ENCODE measurements around the gene RBFOX1. TPM values are rescaled to one million over a fixed set of nuclear protein-coding genes. Genes with fewer than 3 reads are reported as not detected.

The RBFOX1 gene
- total RNA-seq, 4 donors from 2014 or later: not detected

DNA sequence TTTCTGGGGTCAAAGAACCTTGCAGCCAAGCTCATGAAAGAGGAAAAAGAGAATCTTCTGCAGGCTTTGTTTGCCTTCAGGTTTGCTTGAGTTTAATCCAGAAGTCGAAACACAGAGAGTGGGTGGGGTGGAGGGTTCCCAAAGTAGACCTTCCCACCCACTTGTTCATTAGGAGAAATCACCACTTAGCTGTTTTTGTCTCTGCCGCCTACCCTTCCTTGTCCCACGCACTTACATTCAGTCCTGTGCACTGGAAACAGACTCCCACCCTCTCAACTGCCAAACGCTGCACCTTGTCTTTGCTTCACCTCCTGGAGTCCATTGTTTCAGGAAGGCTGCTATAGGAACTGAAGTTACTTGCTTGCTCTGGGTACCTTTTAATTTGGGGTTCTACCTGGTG lies 38.6 kb upstream of the RBFOX1 start:
- no peak for DNase-seq (ENCODE audit: extremely low spot score)
- 83% methylated on average over 4 of the region's 4 CpGs for WGBS
- H3K4me1 ChIP-seq: no peaks in the 10 kb centered on the region
- no peaks in the 10 kb centered on the region for H3K36me3 ChIP-seq
- no peak overlapping the region for H3K4me3 ChIP-seq
- H3K27me3 ChIP-seq: no peaks in the 10 kb centered on the region
- no peak for TF ChIP-seq POLR2AphosphoS5 (IDR thresholded peaks at IDR 0.05)
- TF ChIP-seq POLR2A (IDR thresholded peaks at IDR 0.05; ENCODE audit: low read depth): no peak
- TF ChIP-seq EP300 (IDR thresholded peaks at IDR 0.05): no peak
- TF ChIP-seq, protein P1, sequence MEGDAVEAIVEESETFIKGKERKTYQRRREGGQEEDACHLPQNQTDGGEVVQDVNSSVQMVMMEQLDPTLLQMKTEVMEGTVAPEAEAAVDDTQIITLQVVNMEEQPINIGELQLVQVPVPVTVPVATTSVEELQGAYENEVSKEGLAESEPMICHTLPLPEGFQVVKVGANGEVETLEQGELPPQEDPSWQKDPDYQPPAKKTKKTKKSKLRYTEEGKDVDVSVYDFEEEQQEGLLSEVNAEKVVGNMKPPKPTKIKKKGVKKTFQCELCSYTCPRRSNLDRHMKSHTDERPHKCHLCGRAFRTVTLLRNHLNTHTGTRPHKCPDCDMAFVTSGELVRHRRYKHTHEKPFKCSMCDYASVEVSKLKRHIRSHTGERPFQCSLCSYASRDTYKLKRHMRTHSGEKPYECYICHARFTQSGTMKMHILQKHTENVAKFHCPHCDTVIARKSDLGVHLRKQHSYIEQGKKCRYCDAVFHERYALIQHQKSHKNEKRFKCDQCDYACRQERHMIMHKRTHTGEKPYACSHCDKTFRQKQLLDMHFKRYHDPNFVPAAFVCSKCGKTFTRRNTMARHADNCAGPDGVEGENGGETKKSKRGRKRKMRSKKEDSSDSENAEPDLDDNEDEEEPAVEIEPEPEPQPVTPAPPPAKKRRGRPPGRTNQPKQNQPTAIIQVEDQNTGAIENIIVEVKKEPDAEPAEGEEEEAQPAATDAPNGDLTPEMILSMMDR (IDR thresholded peaks at IDR 0.05): no peak
- intact Hi-C loops (cut with DNase I): no loop called here
- H3K27ac ChIP-seq (replicated peaks in 1 of 4): no peak overlapping the region
- no peaks in the 10 kb centered on the region for H3K9me3 ChIP-seq

DNA sequence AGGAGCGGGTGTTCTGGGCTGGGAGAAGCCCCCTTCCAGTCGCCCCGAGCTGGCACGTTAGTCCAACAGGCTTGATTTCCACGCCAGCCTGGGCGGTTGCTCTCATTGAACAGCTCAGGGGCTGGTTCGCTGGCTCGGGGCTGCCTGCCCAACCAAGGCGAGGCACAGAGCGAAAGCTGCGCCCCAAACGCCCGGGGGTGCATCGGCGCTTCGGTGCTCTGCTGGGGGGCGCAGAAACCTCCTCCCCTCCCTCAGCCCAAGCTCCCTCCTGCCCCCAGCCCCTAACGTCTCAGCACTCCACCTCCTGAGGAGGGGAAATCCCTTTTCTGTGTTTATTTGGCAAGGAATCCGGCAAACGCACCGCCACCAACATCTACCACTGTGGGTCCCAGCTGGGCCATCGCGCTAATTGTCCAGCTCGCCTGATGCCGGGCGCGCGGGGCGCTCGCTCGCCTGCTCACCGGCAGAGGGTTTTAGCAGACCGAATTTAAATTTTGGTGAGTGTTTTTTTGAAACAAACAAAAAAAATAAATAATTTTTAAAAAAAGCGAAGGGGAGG lies 29.5 kb upstream of the RBFOX1 start:
- Histone ChIP-seq H3K27ac (replicated peaks in 1 of 4) (no peak overlapping the region), H3K27me3 (peaks cover 0 to 59% (median 0%) of the 10 kb centered on the region in 4 donors), H3K36me3 (no peaks in the 10 kb centered on the region), H3K4me3 (peak overlapping the region in 1 of 4 donors; percentile 6), H3K9me3 (no peaks in the 10 kb centered on the region), H3K4me1 (peaks cover 0 to 18% (median 5%) of the 10 kb centered on the region in 4 donors)
- DNase-seq (ENCODE audit: extremely low spot score): no peak
- intact Hi-C loops (cut with DNase I): no loop called here
- 4% methylated on average over 21 of the region's 34 CpGs for WGBS
- TF ChIP-seq POLR2AphosphoS5 (IDR thresholded peaks at IDR 0.05) (no peak), POLR2A (IDR thresholded peaks at IDR 0.05; ENCODE audit: low read depth) (no peak), EP300 (IDR thresholded peaks at IDR 0.05) (no peak)
- TF ChIP-seq, protein P1 (IDR thresholded peaks at IDR 0.05): no peak

DNA sequence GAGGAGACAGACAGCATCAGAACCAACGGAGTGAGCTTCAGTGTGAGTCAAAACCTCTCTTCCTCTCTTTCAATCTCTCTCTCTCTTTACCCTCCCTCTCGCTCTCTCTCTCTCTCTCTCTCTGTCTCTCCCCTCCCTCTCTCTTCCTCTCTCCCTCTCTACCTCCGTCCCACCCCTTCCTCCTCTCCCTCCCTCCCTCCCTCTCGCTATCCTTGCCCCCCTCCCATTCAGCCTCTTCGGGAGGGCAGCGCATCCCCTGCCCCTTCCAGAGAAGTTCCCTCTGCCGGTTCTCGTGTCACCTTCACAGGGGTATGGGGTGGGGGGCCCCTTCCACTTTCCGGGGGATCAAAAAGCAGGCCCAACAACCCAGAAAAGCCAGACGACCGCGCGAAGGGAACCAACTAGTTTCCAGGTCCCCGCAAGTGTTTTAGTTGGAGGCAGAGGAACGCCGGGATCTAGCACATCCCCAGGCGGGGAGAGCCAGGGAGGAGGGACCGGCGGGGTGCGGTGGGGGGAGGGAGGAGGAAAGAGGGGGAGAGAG lies 28.9 kb upstream of the RBFOX1 start:
- Histone ChIP-seq H3K9me3 (no peaks in the 10 kb centered on the region), H3K36me3 (no peaks in the 10 kb centered on the region), H3K27me3 (peaks cover 0 to 65% (median 0%) of the 10 kb centered on the region in 4 donors), H3K4me3 (no peak overlapping the region), H3K4me1 (peaks cover 0 to 18% (median 5%) of the 10 kb centered on the region in 4 donors), H3K27ac (replicated peaks in 1 of 4) (no peak overlapping the region)
- WGBS: 3% methylated on average over 20 of the region's 20 CpGs
- intact Hi-C loops (cut with DNase I): no loop called here
- TF ChIP-seq, protein P1 (IDR thresholded peaks at IDR 0.05): no peak
- TF ChIP-seq POLR2A (IDR thresholded peaks at IDR 0.05; ENCODE audit: low read depth) (no peak), EP300 (IDR thresholded peaks at IDR 0.05) (no peak), POLR2AphosphoS5 (IDR thresholded peaks at IDR 0.05) (no peak)
- DNase-seq (ENCODE audit: extremely low spot score): no peak

DNA sequence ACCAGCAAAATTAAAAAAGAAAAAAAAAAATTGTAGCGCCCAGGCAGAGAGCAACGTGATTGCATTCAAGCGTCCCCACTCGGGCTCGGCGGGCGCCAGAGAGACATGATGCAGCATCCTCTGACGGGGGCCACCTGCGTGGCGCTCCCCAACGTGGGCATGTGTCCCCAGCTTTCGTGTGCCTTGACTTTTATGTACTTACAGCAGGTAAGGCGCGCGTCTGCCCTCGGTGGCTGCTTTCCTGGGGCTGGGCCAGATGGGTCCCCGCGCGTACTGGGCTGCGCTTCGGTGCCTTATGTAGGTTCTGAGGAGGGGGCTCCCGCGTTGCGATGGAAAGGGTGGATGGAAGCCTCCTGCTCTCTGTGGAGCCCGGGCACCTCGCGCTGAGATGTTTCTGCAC lies 28.4 kb upstream of the RBFOX1 start:
- no peak overlapping the region for H3K27ac ChIP-seq (replicated peaks in 1 of 4)
- TF ChIP-seq, protein P1 (IDR thresholded peaks at IDR 0.05): no peak
- TF ChIP-seq POLR2A (IDR thresholded peaks at IDR 0.05; ENCODE audit: low read depth) (no peak), EP300 (IDR thresholded peaks at IDR 0.05) (no peak), POLR2AphosphoS5 (IDR thresholded peaks at IDR 0.05) (no peak)
- WGBS: 1% methylated on average over 16 of the region's 27 CpGs
- H3K4me3 ChIP-seq: no peak overlapping the region
- no peak for DNase-seq (ENCODE audit: extremely low spot score)
- no peaks in the 10 kb centered on the region for H3K9me3 ChIP-seq
- intact Hi-C loops (cut with DNase I): no loop called here
- H3K36me3 ChIP-seq: no peaks in the 10 kb centered on the region
- peaks cover 0 to 18% (median 5%) of the 10 kb centered on the region in 4 donors for H3K4me1 ChIP-seq
- H3K27me3 ChIP-seq: peaks cover 0 to 65% (median 0%) of the 10 kb centered on the region in 4 donors
